ENCODE measurements around the gene HIBCH.
"Not testable (repeated sequence)": the region's sequence is repeated elsewhere in the genome, so short reads cannot be mapped to it uniquely, and the experiment has no call there.

HIBCH gene

GRCh38 chr2:190157613-190158528 lies 161.8 kb downstream of the HIBCH start:
- not testable (repeated sequence) for DNase-seq (ENCODE audit: low spot score)

- no peak for DNase-seq (ENCODE audit: low spot score)
Observed at GRCh38 chr2:190156530-190157212, 163.0 kb downstream of the HIBCH start.

Data from SK-N-DZ (cell line).